A549 (cell line): ENCODE measurements around the gene ANGPTL3. TPM values are rescaled to one million over a fixed set of nuclear protein-coding genes. Genes with fewer than 3 reads are reported as not detected.

ENCODE experiments used
- ATAC-seq, 2 experiments: fragments of 200-7000 bp in 1 of 2; fragments of >200 bp in 1 of 2; cut with Nextera tagmentation in 1 of 2; cut with Tn5 transposase in 1 of 2; 3 replicates each; pipeline versions ENCODE4 v1.8.0 to v1.9.1; 2018 to 2020; ENCODE audit warnings: mild to moderate bottlenecking in 1 of 2, moderate library complexity in 1 of 2
- CTCF ChIA-PET: fragments of 300-600 bp; sonication (Branson Sonifier 250); formaldehyde crosslinking; extraction: SDS; loops from one replicate; lab custom pipeline; 2021; ENCODE audit warnings: antibody characterized with exemption, inconsistent platforms; lab: Yijun Ruan, JAX
- POLR2A ChIA-PET: fragments of 350-600 bp; formaldehyde crosslinking; extraction: SDS; loops from one replicate; lab custom pipeline; 2021; ENCODE audit warnings: antibody characterized with exemption, inconsistent platforms; lab: Yijun Ruan, JAX
- DNase-seq, 2 experiments: peaks; one replicate each; pipeline versions ENCODE4 v3.0.0 to v3.0.0-alpha.2; 2011 to 2016; ENCODE audit warnings: low read depth in 1 of 2, low spot score in 1 of 2
- FAIRE-seq: peaks from 2 replicates; lab custom pipeline; 2011; peaks lifted over from hg19 to GRCh38; lab: Jason Lieb, UNC
- H3K27ac ChIP-seq, 2 experiments: fragments of >200 bp; sonication (Bioruptor Twin); formaldehyde crosslinking; 3 replicates each; pipeline ENCODE4 v1.5.1; 2016 to 2017
- H3K4me1 ChIP-seq: fragments of >200 bp; sonication (Bioruptor Twin); formaldehyde crosslinking; 3 replicates; pipeline ENCODE4 v1.6.1; 2016
- H3K4me2 ChIP-seq: fragments of >200 bp; sonication (Bioruptor Twin); formaldehyde crosslinking; 3 replicates; pipeline ENCODE4 v1.6.1; 2016
- H3K4me3 ChIP-seq: fragments of >200 bp; sonication (Bioruptor Twin); formaldehyde crosslinking; 3 replicates; pipeline ENCODE4 v1.5.1; 2016
- H3K9me3 ChIP-seq: fragments of >200 bp; sonication (Bioruptor Twin); formaldehyde crosslinking; 3 replicates; pipeline ENCODE4 v1.6.1; 2016
- BCL3 ChIP-seq: fragments of >200 bp; sonication (Bioruptor Twin); formaldehyde crosslinking; IDR thresholded peaks from 3 replicates; pipeline ENCODE4 v1.6.1; 2016
- CBX8 ChIP-seq: fragments of 200-600 bp; sonication (generic); IDR thresholded peaks from 2 replicates; pipeline ENCODE4 v1.6.1; 2016
- CEBPB ChIP-seq, 2 experiments: fragments of >200 bp in 1 of 2; sonication (Bioruptor Twin) in 1 of 2; formaldehyde crosslinking in 1 of 2; IDR thresholded peaks; 2 replicates each; pipeline ENCODE4 v1.6.1; 2012 to 2016
- CHD2 ChIP-seq: fragments of 150-350 bp; IDR thresholded peaks from 2 replicates; pipeline ENCODE4 v1.6.1; 2014; ENCODE audit warnings: low read length; ENCODE audit not compliant: partially characterized antibody
- CHD4 ChIP-seq: fragments of 200-600 bp; sonication (generic); IDR thresholded peaks from 2 replicates; pipeline ENCODE4 v1.6.1; 2016; ENCODE audit warnings: antibody characterized with exemption, mild to moderate bottlenecking, borderline replicate concordance
- EHMT2 ChIP-seq: fragments of 200-600 bp; sonication (generic); IDR thresholded peaks from 2 replicates; pipeline ENCODE4 v1.6.1; 2016; ENCODE audit warnings: antibody characterized with exemption, low read depth, mild to moderate bottlenecking, moderate library complexity
- ELK1 ChIP-seq: fragments of 150-350 bp; IDR thresholded peaks from 2 replicates; pipeline ENCODE4 v1.6.1; 2014; ENCODE audit warnings: low read depth, mild to moderate bottlenecking, low read length
- FOSL2 ChIP-seq, 2 experiments: fragments of 450-650 bp in 1 of 2; fragments of >200 bp in 1 of 2; sonication (Bioruptor Twin) in 1 of 2; formaldehyde crosslinking; IDR thresholded peaks; 2 replicates each; pipeline versions ENCODE4 v1.5.0 to v1.6.1; 2016 to 2020; ENCODE audit warnings: mild to moderate bottlenecking in 1 of 2, moderate library complexity in 1 of 2
- FOXS1 ChIP-seq: fragments of 250-450 bp; sonication (Bioruptor Pico); IDR thresholded peaks from 2 replicates; pipeline ENCODE4 v1.5.0; 2020; ENCODE audit warnings: mild to moderate bottlenecking, moderate library complexity
- HDAC2 ChIP-seq: fragments of 200-600 bp; sonication (generic); IDR thresholded peaks from 2 replicates; pipeline ENCODE4 v1.6.1; 2016
- HOXA7 ChIP-seq: fragments of 250-450 bp; sonication (Bioruptor Pico); IDR thresholded peaks from 2 replicates; pipeline ENCODE4 v1.5.0; 2020; ENCODE audit warnings: mild to moderate bottlenecking, moderate library complexity
- JUN ChIP-seq, 2 experiments: fragments of >200 bp; sonication (Bioruptor Twin); formaldehyde crosslinking; IDR thresholded peaks; 2 replicates in 1 of 2; 3 replicates in 1 of 2; pipeline ENCODE4 v1.6.1; 2016 to 2017
- KDM1A ChIP-seq: fragments of 200-600 bp; sonication (generic); IDR thresholded peaks from 2 replicates; pipeline ENCODE4 v1.6.1; 2016; ENCODE audit warnings: low read depth, mild to moderate bottlenecking
- NFE2L2 ChIP-seq: fragments of 150-350 bp; conservative IDR thresholded peaks from 2 replicates; pipeline ENCODE4 v1.6.1; 2014; ENCODE audit warnings: low read length
- NR3C1 ChIP-seq: fragments of >200 bp; sonication (Bioruptor Twin); formaldehyde crosslinking; IDR thresholded peaks from 3 replicates; pipeline ENCODE4 v1.6.1; 2017
- PBX3 ChIP-seq: IDR thresholded peaks from 2 replicates; pipeline ENCODE4 v1.6.1; 2012
- PHF8 ChIP-seq: fragments of 200-600 bp; sonication (generic); IDR thresholded peaks from 2 replicates; pipeline ENCODE4 v1.6.1; 2016; ENCODE audit warnings: low read depth, mild to moderate bottlenecking, antibody characterized with exemption, moderate library complexity, borderline replicate concordance
- RCOR1 ChIP-seq: fragments of 150-350 bp; IDR thresholded peaks from 2 replicates; pipeline ENCODE4 v1.6.1; 2014; ENCODE audit warnings: antibody characterized with exemption, low read length, low read depth
- RFX5 ChIP-seq: fragments of 450-650 bp; IDR thresholded peaks from 2 replicates; pipeline ENCODE4 v1.7.1; 2014; ENCODE audit warnings: antibody characterized with exemption, mild to moderate bottlenecking, moderate library complexity
- USF2 ChIP-seq: fragments of 450-650 bp; IDR thresholded peaks from 2 replicates; pipeline ENCODE4 v1.6.1; 2014; ENCODE audit warnings: antibody characterized with exemption
- ZC3H11A ChIP-seq: fragments of 450-650 bp; IDR thresholded peaks from 2 replicates; pipeline ENCODE4 v1.6.1; 2014; ENCODE audit warnings: antibody characterized with exemption, mild to moderate bottlenecking
- ZNF302 ChIP-seq: fragments of 250-450 bp; sonication (Bioruptor Pico); IDR thresholded peaks from 2 replicates; pipeline ENCODE4 v1.9.0; 2021; ENCODE audit warnings: inconsistent platforms, mild to moderate bottlenecking, moderate library complexity
- WGBS: methylation state at CpG from one replicate; pipeline ENCODE4 v1.1.6; 2017; ENCODE audit errors: missing lambda C conversion rate; 5-methylcytosine and 5-hydroxymethylcytosine counted together
- polyA plus RNA-seq, 4 experiments: library from polyadenylated mRNA; depleted of rRNA in 3 of 4; stranded (reverse); fragments of >200 nt; fragmentation: RNase III in 1 of 4; extraction: RNeasy Plus Mini Kit Qiagen cat#74134 plus additional on column Dnase treatment in 1 of 4; gene quantifications; 2 replicates in 3 of 4; 3 replicates in 1 of 4; pipeline ENCODE4 v1.2.3, GENCODE V29; 2011 to 2017

ANGPTL3 gene
- polyA plus RNA-seq, 2 of the 4 experiments (the other 2 are of a cell fraction): not detected

GRCh38 chr1:62595647-62596046 lies 1.7 kb upstream of the ANGPTL3 start:
- ATAC-seq: no peak
- CTCF ChIA-PET: interaction anchor here (1.4 kb wide), 1 partner anchor 15 kb away, joined by 3 read pairs; no protein-coding TSS in a partner anchor
- FAIRE-seq: no peak
- H3K4me1 ChIP-seq: peaks cover 9% of the 10 kb centered on the region; the same call in 2 of the 3 replicates
- DNase-seq: no peak
- 83% methylated on average over 3 of the region's 3 CpGs for WGBS
- H3K27ac ChIP-seq: no peak overlapping the region
- POLR2A ChIA-PET: no interaction called here
- H3K4me3 ChIP-seq: no peak overlapping the region
- TF ChIP-seq ZNF302 (CRISPR knock-in tag) (no peak), FOSL2 (IDR thresholded peaks at IDR 0.05) (no peak), FOSL2 (CRISPR knock-in tag; IDR thresholded peaks at IDR 0.05) (no peak), FOXS1 (no peak), CBX8 (no peak), ZC3H11A (no peak), HOXA7 (CRISPR knock-in tag) (no peak), RFX5 (no peak), CHD4 (no peak), NR3C1 (no peak), EHMT2 (no peak), HDAC2 (no peak), BCL3 (no peak), NFE2L2 (no peak), PHF8 (no peak)
- H3K9me3 ChIP-seq: no peaks in the 10 kb centered on the region
- H3K4me2 ChIP-seq: no peak overlapping the region

- Histone ChIP-seq H3K27ac (no peak overlapping the region), H3K9me3 (no peaks in the 10 kb centered on the region), H3K4me3 (no peak overlapping the region), H3K4me2 (no peak overlapping the region), H3K4me1 (peaks cover 4% of the 10 kb centered on the region; the same call in 2 of the 3 replicates)
- TF ChIP-seq KDM1A: no peak
- no peak for TF ChIP-seq CHD2
- no peak for TF ChIP-seq USF2
- 94% methylated on average over 5 of the region's 5 CpGs for WGBS
- POLR2A ChIA-PET: no interaction called here
- CTCF ChIA-PET: no interaction called here
- no peak for FAIRE-seq
- DNase-seq: no peak
- no peak for ATAC-seq
These were observed 1.7 kb downstream of the ANGPTL3 start for GRCh38 chr1:62599044-62599443.

- ATAC-seq: no peak
- no peak overlapping the region for H3K4me3 ChIP-seq
- TF ChIP-seq ZC3H11A (no peak), CEBPB (IDR thresholded peaks at IDR 0.05) (no peak), ELK1 (no peak), PBX3 (no peak), JUN (IDR thresholded peaks at IDR 0.05) (no peak), BCL3 (no peak), RCOR1 (no peak)
- TF ChIP-seq, all 56 proteins: peak for 0
- WGBS: 92% methylated on average over 2 of the region's 2 CpGs
- DNase-seq (no peak), FAIRE-seq (no peak)
- Histone ChIP-seq H3K4me2 (no peak overlapping the region), H3K9me3 (no peaks in the 10 kb centered on the region), H3K4me1 (no peaks in the 10 kb centered on the region), H3K27ac (no peak overlapping the region)
- CTCF ChIA-PET: no interaction called here
- POLR2A ChIA-PET: no interaction called here
These were observed 4.1 kb downstream of the ANGPTL3 start for GRCh38 chr1:62601457-62601856.
